HG03571 (cell line): ENCODE data around the gene ARHGAP45.
A peak's percentile ranks its signal among the peaks of the same experiment; 100 is the strongest.
"Not testable (repeated sequence)": the region's sequence is repeated elsewhere in the genome, so short reads cannot be mapped to it uniquely, and the experiment has no call there.

Experiments
- ATAC-seq: cut with Tn5 transposase; IDR thresholded peaks from one replicate; pipeline ENCODE4 v1.9.1; 2021; ENCODE audit not compliant: unreplicated experiment

ARHGAP45 gene

GRCh38 chr19:1066748-1067340, at the start of gene ARHGAP45:
Gene ARHGAP45 (plus strand): TSS chr19:1067167. CDS start chr19:1067406, 239 bp downstream.
- peak; percentile 38 for ATAC-seq

- no peak for ATAC-seq
Observed at GRCh38 chr19:1017906-1018305, 49.1 kb upstream of the ARHGAP45 start.

- ATAC-seq = no peak
Observed at GRCh38 chr19:1018393-1018792, 48.6 kb upstream of the ARHGAP45 start.

GRCh38 chr19:1018932-1019615, 47.9 kb upstream of the ARHGAP45 start:
- no peak for ATAC-seq

- ATAC-seq = no peak
Observed at GRCh38 chr19:1019616-1019961, 47.4 kb upstream of the ARHGAP45 start.

GRCh38 chr19:1019980-1020867, 46.7 kb upstream of the ARHGAP45 start:
- no peak for ATAC-seq

GRCh38 chr19:1020868-1021425, 46.0 kb upstream of the ARHGAP45 start, which contains the start of gene TMEM259:
Gene TMEM259 (minus strand): TSS chr19:1021123. CDS start chr19:1020996, 127 bp downstream.
- peak; percentile 70 for ATAC-seq

- not testable (repeated sequence) for ATAC-seq
Observed at GRCh38 chr19:1023883-1024188, 43.1 kb upstream of the ARHGAP45 start.

GRCh38 chr19:1025080-1025479, 41.9 kb upstream of the ARHGAP45 start:
- ATAC-seq = not testable (repeated sequence)

- ATAC-seq = peak; percentile 52
Observed at GRCh38 chr19:1025960-1026782, 40.8 kb upstream of the ARHGAP45 start, which contains the start of gene CNN2. Gene CNN2 (plus strand): TSS chr19:1026608. CDS start chr19:1026662, 54 bp downstream.

GRCh38 chr19:1026783-1027649, 40.0 kb upstream of the ARHGAP45 start:
- no peak for ATAC-seq

- ATAC-seq = no peak
Observed at GRCh38 chr19:1027650-1028061, 39.3 kb upstream of the ARHGAP45 start.

- ATAC-seq = no peak
Observed at GRCh38 chr19:1028062-1028926, 38.7 kb upstream of the ARHGAP45 start.

- no peak for ATAC-seq
Observed at GRCh38 chr19:1032264-1032867, 34.6 kb upstream of the ARHGAP45 start.

- no peak for ATAC-seq
Observed at GRCh38 chr19:1035998-1036621, 30.9 kb upstream of the ARHGAP45 start.

- no peak for ATAC-seq
Observed at GRCh38 chr19:1037621-1038064, 29.3 kb upstream of the ARHGAP45 start.

- ATAC-seq = no peak
Observed at GRCh38 chr19:1038978-1039645, 27.9 kb upstream of the ARHGAP45 start.
